Lower leg skin (tissue), 4 donors: ENCODE measurements around the gene NKX2-3. TPM values are rescaled to one million over a fixed set of nuclear protein-coding genes. Genes with fewer than 3 reads are reported as not detected.

Experiments
- DNase-seq, 2 donors: peaks; one replicate each; pipeline ENCODE4 v3.0.0-alpha.2; 2019; ENCODE audit warnings: low spot score in 2 of 2
- H3K4me3 ChIP-seq: fragments of 200-600 bp; sonication (generic); 2 replicates; pipeline ENCODE4 v1.5.1; 2017; ENCODE audit warnings: mild to moderate bottlenecking, low read depth; ENCODE audit not compliant: poor library complexity, severe bottlenecking
- POLR2A ChIP-seq, 2 donors: fragments of 450-650 bp; IDR thresholded peaks; one replicate each; pipeline ENCODE4 v1.6.1; 2016 to 2017; ENCODE audit warnings: antibody characterized with exemption in 2 of 2, mild to moderate bottlenecking in 1 of 2, moderate library complexity in 1 of 2
- WGBS, 2 donors: methylation state at CpG; one replicate each; pipeline ENCODE4 v1.1.5; 2018; 5-methylcytosine and 5-hydroxymethylcytosine counted together
- intact Hi-C: fragments of 100-400 bp; cut with DNase I; formaldehyde crosslinking; loops from one replicate; pipeline ENCODE4 v1.15.0; 2023; ENCODE audit warnings: low total_unique reads
- total RNA-seq, 4 donors: library from RNA; depleted of rRNA; stranded (reverse); fragments of >200 nt; gene quantifications; one replicate each; pipeline ENCODE4 v1.1.0, GENCODE V29; 2016
- TF ChIP-seq, protein P1 (sequence below), 3 donors: fragments of 450-650 bp; IDR thresholded peaks; one replicate each; pipeline ENCODE4 v1.5.1; 2016; ENCODE audit warnings: antibody characterized with exemption in 3 of 3, mild to moderate bottlenecking in 3 of 3, moderate library complexity in 2 of 3

Gene NKX2-3
- total RNA-seq, 4 donors from 2014 or later, result not detected

DNA sequence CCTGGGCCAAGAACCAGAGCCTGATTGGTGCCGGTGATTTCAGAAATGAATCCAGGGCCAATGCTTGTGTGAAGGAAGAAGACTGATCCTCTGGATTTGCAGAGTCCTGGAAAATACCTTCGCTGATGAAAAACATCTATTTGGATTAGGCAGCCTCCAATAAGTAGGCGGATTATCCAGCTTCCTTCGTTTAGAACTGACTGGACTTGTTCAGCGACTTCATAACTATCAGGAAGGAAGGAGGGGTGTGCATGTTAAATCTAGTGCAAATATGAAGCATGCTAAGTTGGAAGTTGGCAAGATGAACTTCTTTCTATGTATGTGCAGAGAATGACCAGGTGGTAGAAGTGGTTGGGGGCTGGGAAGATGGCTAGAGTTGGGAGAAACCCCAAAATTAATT lies 41.0 kb downstream of the NKX2-3 start:
- H3K4me3 ChIP-seq, result no peak overlapping the region
- no peak for DNase-seq
- 12 to 22% methylated on average over 5 of the region's 5 CpGs for WGBS, 2 donors
- TF ChIP-seq, protein P1, sequence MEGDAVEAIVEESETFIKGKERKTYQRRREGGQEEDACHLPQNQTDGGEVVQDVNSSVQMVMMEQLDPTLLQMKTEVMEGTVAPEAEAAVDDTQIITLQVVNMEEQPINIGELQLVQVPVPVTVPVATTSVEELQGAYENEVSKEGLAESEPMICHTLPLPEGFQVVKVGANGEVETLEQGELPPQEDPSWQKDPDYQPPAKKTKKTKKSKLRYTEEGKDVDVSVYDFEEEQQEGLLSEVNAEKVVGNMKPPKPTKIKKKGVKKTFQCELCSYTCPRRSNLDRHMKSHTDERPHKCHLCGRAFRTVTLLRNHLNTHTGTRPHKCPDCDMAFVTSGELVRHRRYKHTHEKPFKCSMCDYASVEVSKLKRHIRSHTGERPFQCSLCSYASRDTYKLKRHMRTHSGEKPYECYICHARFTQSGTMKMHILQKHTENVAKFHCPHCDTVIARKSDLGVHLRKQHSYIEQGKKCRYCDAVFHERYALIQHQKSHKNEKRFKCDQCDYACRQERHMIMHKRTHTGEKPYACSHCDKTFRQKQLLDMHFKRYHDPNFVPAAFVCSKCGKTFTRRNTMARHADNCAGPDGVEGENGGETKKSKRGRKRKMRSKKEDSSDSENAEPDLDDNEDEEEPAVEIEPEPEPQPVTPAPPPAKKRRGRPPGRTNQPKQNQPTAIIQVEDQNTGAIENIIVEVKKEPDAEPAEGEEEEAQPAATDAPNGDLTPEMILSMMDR (IDR thresholded peaks at IDR 0.05), result no peak
- intact Hi-C loops, result loop anchor here (5.0 kb wide), 1 partner anchor 736 kb away; no protein-coding TSS in a partner anchor

DNA sequence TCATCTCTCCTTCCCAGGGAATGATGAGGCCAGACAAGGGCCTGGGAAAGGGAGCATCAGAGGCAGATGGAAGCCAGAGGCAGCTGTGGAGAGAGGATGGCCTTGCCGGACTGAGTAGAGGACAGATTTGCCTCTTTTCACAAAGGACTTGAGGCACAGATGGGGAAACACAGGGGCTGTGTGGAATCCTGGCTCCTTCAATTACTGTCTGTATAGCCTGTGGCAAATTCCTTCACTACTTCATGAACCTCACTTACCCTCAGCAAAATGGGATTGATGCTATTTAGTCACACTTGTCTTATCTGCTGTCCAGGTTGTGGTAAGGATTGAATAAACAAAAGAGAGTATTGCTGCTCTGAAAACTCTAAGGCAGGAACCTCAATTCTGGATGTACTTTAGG lies 47.2 kb downstream of the NKX2-3 start:
- no peak overlapping the region for H3K4me3 ChIP-seq
- no peak for DNase-seq
- intact Hi-C loops, result no loop called here
- WGBS, 2 donors, result 74 to 92% methylated on average over 1 of the region's 1 CpG
- TF ChIP-seq, protein P1 (IDR thresholded peaks at IDR 0.05), result no peak
- no peak for TF ChIP-seq POLR2A (IDR thresholded peaks at IDR 0.05)

DNA sequence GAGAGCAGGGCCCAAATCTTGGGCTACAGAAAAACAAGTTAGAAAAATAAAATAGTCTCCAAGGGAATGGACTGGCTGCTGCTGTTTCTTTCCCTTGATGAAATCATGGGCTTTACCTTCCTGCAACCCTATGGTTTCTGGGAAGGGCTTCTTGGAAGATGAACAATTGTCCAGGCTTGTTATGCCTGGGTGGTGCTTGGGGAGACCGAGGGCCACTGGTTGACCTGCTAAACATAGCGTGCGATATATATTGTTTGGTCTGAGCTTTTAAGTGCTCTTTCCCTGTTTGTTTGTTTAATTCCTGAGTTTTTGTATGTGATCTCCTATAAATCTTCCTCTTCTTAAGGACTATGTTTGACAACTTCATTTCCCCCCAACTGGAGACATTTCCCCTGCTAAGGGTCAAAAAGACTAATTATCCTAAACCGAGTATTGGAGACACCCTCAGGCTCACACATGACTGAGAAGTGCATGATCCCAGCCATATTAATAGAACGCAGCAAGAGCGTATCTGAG lies 49.6 kb downstream of the NKX2-3 start:
- WGBS, 2 donors, result 71 to 74% methylated on average over 6 of the region's 6 CpGs
- no peak for TF ChIP-seq POLR2A (IDR thresholded peaks at IDR 0.05)
- TF ChIP-seq, protein P1 (IDR thresholded peaks at IDR 0.05), result no peak
- intact Hi-C loops, result no loop called here

DNA sequence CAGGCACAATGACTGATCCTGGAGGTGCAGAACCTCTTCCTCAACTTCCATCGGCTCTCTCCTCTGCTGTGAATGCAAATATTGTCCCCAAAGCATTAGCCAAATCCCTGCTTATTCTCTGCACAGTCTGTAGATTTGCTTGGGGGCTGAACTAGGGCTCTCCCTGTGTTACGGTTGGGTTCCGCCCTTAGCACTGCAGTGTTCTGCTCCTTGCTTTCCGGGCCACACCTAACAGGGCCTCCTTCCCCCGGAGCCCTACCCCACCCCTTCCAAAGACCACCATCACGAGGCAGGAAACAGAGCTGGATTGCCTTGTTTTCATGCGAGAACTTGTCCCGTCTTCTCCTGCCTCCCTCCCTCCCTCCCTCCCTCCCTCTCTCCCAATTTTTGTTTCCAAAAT lies 50.9 kb downstream of the NKX2-3 start:
- TF ChIP-seq POLR2A (IDR thresholded peaks at IDR 0.05), result no peak
- TF ChIP-seq, protein P1 (IDR thresholded peaks at IDR 0.05), result no peak
- intact Hi-C loops, result no loop called here
- peak in 1 of 2 donors; percentile 42 for DNase-seq
- WGBS, 2 donors, result 42 to 46% methylated on average over 8 of the region's 8 CpGs
- no peak overlapping the region for H3K4me3 ChIP-seq

More for the DNA sequence above, 49.6 kb downstream of the NKX2-3 start:
- DNase-seq, result peak in 1 of 2 donors; percentile 12
- H3K4me3 ChIP-seq, result no peak overlapping the region

Other genes with a start within 250 kb of the NKX2-3 start
- 1 to 10 TPM; 1.9 to 3.6 (median 2.8) TPM for gene CNNM1, start 203.6 kb upstream of the NKX2-3 start, total RNA-seq
- gene GOT1, start 102.3 kb upstream of the NKX2-3 start, total RNA-seq, result 10 to 100 TPM in 2 of 4 donors, 1 to 10 TPM in 2; 8.5 to 54.8 (median 24.3) TPM
- gene SLC25A28, start 87.5 kb downstream of the NKX2-3 start, total RNA-seq, result 10 to 100 TPM; 21.0 to 43.0 (median 26.4) TPM
- 1 to 10 TPM; 5.6 to 8.8 (median 8.1) TPM for gene ENTPD7, start 126.6 kb downstream of the NKX2-3 start, total RNA-seq
- 10 to 100 TPM; 22.1 to 29.0 (median 24.4) TPM for gene COX15, start 199.2 kb downstream of the NKX2-3 start, total RNA-seq
- gene CUTC, start 199.3 kb downstream of the NKX2-3 start, total RNA-seq, result 10 to 100 TPM; 13.4 to 21.6 (median 20.8) TPM
- gene ABCC2, start 249.7 kb downstream of the NKX2-3 start, total RNA-seq, result 1 to 10 TPM in 3 of 4 donors, under 1 TPM in 1; 0.46 to 2.0 (median 1.9) TPM